Measurements from ENCODE around the gene NOX5.
"Not testable (repeated sequence)": the region's sequence is repeated elsewhere in the genome, so short reads cannot be mapped to it uniquely, and the experiment has no call there.

The NOX5 gene

DNA sequence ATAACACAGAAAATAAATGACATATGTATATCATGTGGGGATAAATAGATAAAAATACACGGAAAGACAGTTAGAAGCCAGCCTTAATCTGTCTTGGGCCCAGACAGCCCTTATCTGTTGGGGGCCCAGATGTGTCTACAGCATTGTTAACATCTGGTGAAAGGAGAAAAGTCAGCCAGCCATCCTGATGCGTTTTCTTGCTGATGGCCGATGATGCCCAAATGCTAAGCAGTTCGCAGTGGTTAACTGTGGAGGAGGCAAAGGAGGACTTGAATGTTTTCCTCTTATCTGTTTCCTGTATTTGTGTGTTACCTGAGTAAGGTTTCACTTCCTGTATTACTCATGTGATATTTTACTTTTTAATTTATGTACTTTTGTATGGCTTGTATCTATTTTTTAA, 46.2 kb downstream of the NOX5 start:
- no peak for DNase-seq

- DNase-seq = no peak
These were observed 46.9 kb downstream of the NOX5 start for GRCh38 chr15:69061414-69061842.

DNA sequence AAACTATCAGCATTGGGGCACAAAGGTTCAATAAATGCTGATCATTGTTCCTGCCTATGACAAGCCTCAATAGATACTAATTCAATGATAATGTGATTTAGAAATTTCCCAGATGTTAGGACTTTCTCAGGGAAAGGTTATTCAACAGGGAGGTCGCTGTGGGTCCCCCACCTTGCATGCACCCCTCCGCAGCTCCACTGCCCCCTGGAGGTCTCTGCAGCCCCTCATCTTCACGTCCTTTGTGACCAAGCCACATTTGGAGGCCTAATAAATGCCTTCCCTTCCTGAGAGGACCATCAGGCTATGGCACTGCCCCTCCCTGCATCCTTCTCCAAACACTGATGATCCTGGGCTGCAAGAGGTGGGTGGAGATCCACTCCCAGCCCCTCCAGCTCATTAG, 50.2 kb downstream of the NOX5 start:
- no peak for DNase-seq

GRCh38 chr15:69066007-69066995, 51.8 kb downstream of the NOX5 start:
- DNase-seq = no peak

DNA sequence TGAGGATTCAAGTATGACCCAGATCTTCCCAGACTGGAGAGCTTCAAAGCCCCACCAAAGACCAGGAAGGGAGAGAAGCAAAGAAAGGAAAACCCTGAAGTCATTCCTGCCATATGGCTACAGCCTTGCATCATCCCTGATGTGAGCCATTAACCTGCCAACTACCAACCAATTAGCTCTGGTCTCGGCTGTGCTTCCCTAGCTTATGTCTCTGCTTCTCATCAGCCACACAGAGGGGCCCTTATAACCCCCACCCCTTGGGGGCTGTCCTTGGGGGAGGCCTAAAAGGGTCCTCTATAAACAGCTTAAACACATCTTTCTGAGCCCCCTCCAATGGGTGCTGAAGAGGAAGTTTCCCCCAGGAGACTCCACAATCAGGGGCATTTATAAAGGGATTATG, 52.8 kb downstream of the NOX5 start:
- DNase-seq = no peak

- no peak for DNase-seq
These were observed 53.7 kb downstream of the NOX5 start for GRCh38 chr15:69068157-69068556.

- DNase-seq = not testable (repeated sequence)
These were observed 54.8 kb downstream of the NOX5 start for GRCh38 chr15:69069290-69069689.

DNA sequence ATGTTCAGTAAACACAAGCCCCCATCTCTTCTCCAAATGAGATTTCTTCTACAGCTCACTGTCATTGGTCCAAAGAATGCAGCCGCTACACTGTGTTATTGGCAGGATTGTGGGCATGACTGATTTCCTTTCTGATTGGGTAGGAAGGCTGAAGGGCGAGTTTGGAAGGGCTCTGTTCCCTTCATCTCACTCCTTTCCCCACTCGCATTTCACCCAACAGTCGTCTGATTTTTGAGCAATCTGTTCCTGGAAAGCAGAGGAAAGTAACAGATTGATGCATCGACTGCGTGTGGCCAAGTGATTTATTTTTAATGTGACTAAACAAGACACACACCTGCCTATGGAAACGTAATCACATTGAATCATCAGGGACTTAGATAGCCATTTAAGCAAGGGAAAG, 55.5 kb downstream of the NOX5 start:
- no peak for DNase-seq

GRCh38 chr15:69070396-69070795, 55.9 kb downstream of the NOX5 start:
- no peak for DNase-seq

- no peak for DNase-seq
These were observed 56.8 kb downstream of the NOX5 start for GRCh38 chr15:69071260-69071659.

- no peak for DNase-seq
These were observed 58.4 kb downstream of the NOX5 start for GRCh38 chr15:69072906-69073305.

DNA sequence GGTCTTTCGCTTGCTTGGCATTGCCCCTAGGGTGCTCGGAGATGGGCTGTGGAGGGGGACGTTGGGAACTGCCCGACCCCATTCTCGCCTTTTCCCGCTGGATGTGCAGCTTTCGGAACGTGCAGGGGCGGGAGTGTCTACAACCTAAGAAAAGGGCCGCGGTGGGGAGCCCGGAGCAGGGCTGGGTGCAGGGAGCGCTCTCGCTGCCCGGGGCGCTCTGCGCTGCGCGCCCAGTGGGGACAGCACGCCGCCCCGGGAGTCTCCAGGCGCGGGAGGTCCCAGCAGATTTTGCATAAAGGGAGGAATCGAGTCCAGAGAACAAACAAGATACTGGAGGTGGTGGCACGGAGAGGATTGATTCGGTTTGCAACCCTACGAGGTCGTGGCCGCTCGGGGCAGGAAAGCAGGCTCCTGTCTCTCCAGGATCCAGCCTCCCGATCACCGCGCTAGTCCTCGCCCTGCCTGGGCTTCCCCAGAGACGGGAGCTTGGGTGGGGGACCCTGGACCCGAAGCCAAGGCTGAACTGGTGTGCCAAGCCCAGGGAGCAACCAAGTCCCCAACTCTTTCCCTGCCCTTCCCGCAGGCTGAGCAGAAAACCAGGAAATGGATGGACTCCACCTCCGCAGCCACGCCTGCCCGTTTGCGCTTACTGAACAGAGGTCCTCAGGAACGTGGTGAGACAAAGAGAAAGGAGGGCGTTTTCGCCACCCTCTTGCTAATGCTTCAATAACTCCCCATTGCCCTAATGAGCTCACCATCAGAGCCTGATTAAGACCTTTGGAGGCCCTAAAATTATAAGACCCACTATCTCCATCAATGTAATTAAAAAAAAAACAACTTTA, 59.7 kb downstream of the NOX5 start:
- no peak for DNase-seq

DNA sequence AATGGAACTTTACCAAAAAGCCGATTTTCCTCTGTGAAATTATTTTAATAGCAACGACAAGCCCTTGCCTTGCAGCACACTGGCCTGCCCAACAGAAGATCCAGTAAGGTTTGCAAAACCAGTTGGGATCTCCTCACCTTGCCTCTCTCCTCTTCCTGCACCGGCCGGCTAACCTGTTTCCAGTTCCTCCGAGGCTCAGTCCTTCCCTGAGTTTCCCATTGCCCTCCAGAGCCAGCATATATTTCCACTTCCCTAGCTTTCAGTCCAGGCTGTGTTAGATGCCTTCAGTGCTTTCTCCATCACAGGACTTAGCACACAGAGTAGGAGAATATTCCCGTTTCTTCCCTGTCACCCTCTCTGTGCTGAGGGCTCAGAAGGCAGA, 60.3 kb downstream of the NOX5 start:
- DNase-seq = no peak

DNA sequence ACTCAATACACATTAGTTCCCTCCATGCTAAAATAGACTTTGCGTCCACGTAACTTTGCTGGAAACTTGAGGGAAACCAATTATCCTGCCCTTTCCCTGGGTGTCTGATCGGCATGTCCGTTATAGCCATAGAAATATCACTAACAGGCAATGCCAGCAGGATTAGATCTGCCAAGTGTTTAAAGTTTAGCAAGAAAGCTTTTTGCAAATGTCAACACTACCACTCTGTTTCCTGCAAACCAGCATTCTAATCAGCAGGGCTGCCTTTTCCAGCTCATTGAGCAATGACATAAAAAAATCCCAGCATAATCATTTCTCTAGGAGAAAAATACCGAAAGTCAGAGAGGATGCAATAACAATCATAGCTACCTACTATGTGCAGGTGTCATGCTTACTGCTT, 60.9 kb downstream of the NOX5 start:
- DNase-seq = no peak

GRCh38 chr15:69076756-69077155, 62.3 kb downstream of the NOX5 start:
- DNase-seq = no peak

DNA sequence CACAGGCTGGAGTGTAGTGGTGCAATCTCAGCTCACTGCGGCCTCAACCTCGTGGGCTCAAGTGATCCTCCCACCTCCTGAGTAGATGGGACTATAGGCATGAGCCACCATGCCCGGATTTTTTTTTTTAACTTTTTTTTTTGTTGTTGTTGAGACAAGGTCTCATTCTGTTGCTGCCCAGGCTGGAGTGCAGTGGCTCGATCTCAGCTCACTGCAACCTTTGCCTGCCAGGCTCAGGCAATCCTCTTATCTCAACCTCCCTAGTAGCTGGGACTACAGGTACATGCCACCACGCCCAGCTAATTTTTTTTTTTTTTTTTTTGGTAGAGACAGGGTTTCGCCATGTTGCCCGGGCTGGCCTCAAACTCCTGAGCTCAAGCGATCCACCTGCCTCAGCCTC, 64.1 kb downstream of the NOX5 start:
- no peak for DNase-seq

- no peak for DNase-seq
These were observed 66.1 kb downstream of the NOX5 start for GRCh38 chr15:69080295-69081248.

DNA sequence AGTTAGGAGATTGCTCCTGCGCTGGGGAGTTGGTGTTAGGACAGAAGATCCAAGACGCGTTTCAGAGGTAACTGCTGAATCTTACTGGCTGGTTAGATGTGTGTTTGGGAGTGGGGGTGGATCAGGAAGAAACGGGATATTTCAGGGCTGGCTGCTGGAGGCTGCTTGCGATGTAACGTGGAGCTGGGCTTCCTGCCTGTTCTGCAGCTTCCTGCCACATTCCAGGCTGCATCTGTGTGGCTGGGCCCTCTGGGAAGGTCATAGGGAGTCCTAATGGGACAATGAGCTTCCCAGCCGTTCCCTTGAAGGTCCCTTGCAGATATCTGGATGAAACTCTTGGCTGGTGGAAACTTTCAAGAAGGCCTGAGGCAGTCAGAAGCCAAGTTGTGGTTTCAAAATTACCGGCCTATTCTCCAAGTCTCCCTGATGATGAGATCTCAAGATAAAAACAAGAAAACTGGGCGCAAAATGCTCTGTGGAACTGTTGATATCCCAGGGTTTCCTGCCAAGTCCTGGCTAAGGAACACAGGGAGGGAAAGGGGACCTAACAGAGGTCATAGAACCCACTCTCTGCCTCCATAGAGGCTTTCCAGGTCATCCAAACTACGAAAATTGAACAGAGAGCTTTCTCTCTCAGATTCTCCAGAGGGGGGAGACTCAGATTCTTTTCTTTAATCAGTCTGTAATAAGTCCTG, 67.0 kb downstream of the NOX5 start:
- DNase-seq = no peak

DNA sequence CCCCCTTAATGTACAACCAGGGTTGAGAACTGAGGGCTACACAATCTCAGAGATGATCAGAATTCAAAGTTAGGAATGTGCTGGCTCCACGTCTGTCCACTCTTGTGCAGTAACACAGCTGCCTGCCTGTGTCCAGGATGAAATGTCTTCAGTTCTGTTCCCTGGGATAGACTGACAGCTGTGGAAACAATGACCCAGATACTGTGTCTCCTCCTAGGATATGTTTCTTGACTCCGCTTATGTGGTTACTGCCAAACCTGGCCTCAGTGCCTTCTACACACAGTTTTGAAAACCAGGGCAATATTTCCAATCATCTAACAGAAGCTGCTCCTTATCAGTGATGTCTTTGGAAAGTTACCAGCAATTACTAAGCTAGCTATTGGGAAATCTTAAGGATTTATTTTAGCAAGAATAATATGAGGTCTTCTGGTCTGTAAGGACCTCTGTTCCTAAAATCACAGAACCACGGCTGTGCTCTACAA, 67.6 kb downstream of the NOX5 start:
- no peak for DNase-seq

DNA sequence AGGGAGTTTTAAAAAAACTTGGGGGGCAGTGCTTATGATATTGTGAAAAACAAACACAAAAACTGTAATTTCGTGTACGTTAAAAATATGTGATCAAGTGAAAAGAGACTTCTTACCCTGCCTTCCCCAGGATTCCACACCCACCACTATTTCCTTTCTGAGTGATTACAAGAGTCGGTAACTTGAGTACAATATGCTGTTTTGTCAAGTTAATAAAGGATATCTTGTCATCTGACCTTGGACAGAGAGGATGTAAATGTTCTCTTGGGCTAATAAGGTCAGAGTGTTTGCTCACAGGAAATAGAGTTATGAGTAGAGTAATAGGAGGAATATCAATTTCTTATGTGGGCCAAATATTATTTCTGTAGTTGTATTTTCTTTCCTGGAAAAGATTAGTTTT, 68.1 kb downstream of the NOX5 start:
- DNase-seq = no peak

- no peak for DNase-seq
These were observed 70.0 kb downstream of the NOX5 start for GRCh38 chr15:69084404-69085030.

Data from AML-193 (cell line).